Fibroblast of lung (primary cell): Measurements from ENCODE around the gene TOX3. TPM values are rescaled to one million over a fixed set of nuclear protein-coding genes. Genes with fewer than 3 reads are reported as not detected.

Source experiments
- DNase-seq, 2 donors: peaks; one replicate each; pipeline versions ENCODE4 v3.0.0 to v3.0.0-alpha.2; 2010; ENCODE audit warnings: low read depth in 2 of 2
- H2AFZ ChIP-seq: 2 replicates; pipeline ENCODE4 v1.5.1; 2012; ENCODE audit warnings: low read length, control low read depth, inconsistent platforms
- H3K27ac ChIP-seq: 2 replicates; pipeline ENCODE4 v1.5.1; 2011; ENCODE audit warnings: low read length, control low read depth; ENCODE audit not compliant: insufficient read depth
- H3K27me3 ChIP-seq: 2 replicates; pipeline ENCODE4 v1.5.1; 2011; ENCODE audit warnings: mild to moderate bottlenecking, low read length; ENCODE audit not compliant: control insufficient read depth, insufficient read depth
- H3K36me3 ChIP-seq: 2 replicates; pipeline ENCODE4 v1.5.1; 2011; ENCODE audit warnings: low read length; ENCODE audit not compliant: control insufficient read depth, insufficient read depth
- H3K4me1 ChIP-seq: 2 replicates; pipeline ENCODE4 v1.5.1; 2011; ENCODE audit warnings: low read length; ENCODE audit not compliant: control insufficient read depth, insufficient read depth; ENCODE audit errors: extremely low read depth
- H3K4me2 ChIP-seq: 2 replicates; pipeline ENCODE4 v1.5.1; 2011; ENCODE audit warnings: low read length, control low read depth; ENCODE audit not compliant: insufficient read depth; ENCODE audit errors: extremely low read depth
- H3K4me3 ChIP-seq, 4 experiments: fragments of 200-600 bp in 1 of 4; sonication (generic) in 1 of 4; replicated peaks in 1 of 4; 2 replicates each; pipeline ENCODE4 v1.5.1; 2011 to 2016; ENCODE audit warnings: low read length in 4 of 4, low read depth in 3 of 4, mild to moderate bottlenecking in 3 of 4, control low read depth in 2 of 4, inconsistent platforms in 1 of 4, mixed read lengths in 1 of 4; ENCODE audit not compliant: insufficient read depth in 1 of 4; ENCODE audit errors: control extremely low read depth in 1 of 4
- H3K79me2 ChIP-seq: 2 replicates; pipeline ENCODE4 v1.5.1; 2012; ENCODE audit warnings: mild to moderate bottlenecking, low read length, inconsistent platforms; ENCODE audit not compliant: control insufficient read depth, insufficient read depth
- H3K9ac ChIP-seq: 2 replicates; pipeline ENCODE4 v1.5.1; 2011; ENCODE audit warnings: mild to moderate bottlenecking, low read length, control low read depth; ENCODE audit not compliant: insufficient read depth
- H3K9me3 ChIP-seq: 2 replicates; pipeline ENCODE4 v1.5.1; 2012; ENCODE audit warnings: low read depth, low read length; ENCODE audit not compliant: control insufficient read depth, insufficient read depth
- H4K20me1 ChIP-seq: 2 replicates; pipeline ENCODE4 v1.5.1; 2011; ENCODE audit warnings: low read length; ENCODE audit not compliant: control insufficient read depth, insufficient read depth; ENCODE audit errors: extremely low read depth
- EZH2 ChIP-seq: IDR thresholded peaks from 2 replicates; pipeline ENCODE4 v1.5.1; 2012; ENCODE audit warnings: low read length, control low read depth, mild to moderate bottlenecking; ENCODE audit errors: missing control alignments
- polyA plus RNA-seq, 2 donors: library from polyadenylated mRNA; depleted of rRNA in 1 of 2; stranded (reverse) in 1 of 2; unstranded in 1 of 2; fragments of >200 nt; gene quantifications; 2 replicates each; pipeline ENCODE4 v1.2.1, GENCODE V29; 2011 to 2012; ENCODE audit warnings: missing spikeins in 1 of 2
- total RNA-seq: library from RNA; depleted of rRNA; stranded (reverse); fragments of >200 nt; gene quantifications from 2 replicates; pipeline ENCODE4 v1.2.1, GENCODE V29; 2014
- TF ChIP-seq, protein P1 (sequence below), 2 donors: IDR thresholded peaks in 1 of 2; conservative IDR thresholded peaks in 1 of 2; 1 replicate in 1 of 2; 2 replicates in 1 of 2; pipeline ENCODE4 v1.5.1; 2011 to 2012; ENCODE audit warnings: low read length in 2 of 2, control low read depth in 1 of 2, inconsistent platforms in 1 of 2, low read depth in 1 of 2, mild to moderate bottlenecking in 1 of 2

The TOX3 gene
- total and polyA plus RNA-seq, 2 donors (not counting 1 experiment from before 2014, with no cell fraction given): not detected

DNA sequence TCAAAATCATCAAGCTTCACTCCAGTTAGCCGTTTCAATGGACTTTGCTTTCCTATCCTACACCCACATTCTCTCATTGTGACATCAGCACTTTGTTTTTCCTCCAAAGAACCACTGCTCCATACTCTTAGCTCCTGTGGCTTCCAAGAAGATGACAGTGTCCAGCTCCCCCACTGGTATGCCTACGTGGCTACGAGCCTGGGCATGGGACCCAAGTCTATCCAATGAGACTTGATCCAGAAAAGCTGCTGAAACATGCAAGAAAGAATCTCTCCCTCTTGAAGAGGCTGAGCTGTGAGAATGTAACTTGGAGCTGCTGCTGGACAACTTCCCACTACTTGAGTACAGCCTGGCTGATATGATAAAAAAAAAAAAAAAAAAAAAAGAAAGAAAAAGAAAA, 9.4 kb downstream of the TOX3 start:
- no peak for TF ChIP-seq EZH2
- TF ChIP-seq, protein P1, sequence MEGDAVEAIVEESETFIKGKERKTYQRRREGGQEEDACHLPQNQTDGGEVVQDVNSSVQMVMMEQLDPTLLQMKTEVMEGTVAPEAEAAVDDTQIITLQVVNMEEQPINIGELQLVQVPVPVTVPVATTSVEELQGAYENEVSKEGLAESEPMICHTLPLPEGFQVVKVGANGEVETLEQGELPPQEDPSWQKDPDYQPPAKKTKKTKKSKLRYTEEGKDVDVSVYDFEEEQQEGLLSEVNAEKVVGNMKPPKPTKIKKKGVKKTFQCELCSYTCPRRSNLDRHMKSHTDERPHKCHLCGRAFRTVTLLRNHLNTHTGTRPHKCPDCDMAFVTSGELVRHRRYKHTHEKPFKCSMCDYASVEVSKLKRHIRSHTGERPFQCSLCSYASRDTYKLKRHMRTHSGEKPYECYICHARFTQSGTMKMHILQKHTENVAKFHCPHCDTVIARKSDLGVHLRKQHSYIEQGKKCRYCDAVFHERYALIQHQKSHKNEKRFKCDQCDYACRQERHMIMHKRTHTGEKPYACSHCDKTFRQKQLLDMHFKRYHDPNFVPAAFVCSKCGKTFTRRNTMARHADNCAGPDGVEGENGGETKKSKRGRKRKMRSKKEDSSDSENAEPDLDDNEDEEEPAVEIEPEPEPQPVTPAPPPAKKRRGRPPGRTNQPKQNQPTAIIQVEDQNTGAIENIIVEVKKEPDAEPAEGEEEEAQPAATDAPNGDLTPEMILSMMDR (conservative IDR thresholded peaks at IDR 0.05 in 1 of 2, IDR thresholded peaks at IDR 0.05 in 1 of 2; ENCODE audit: low read depth in 1 of 2, low read length in 2 of 2): no peak
- Histone ChIP-seq H3K4me1 (no peaks in the 10 kb centered on the region), H3K27me3 (no peaks in the 10 kb centered on the region), H3K9ac (no peak overlapping the region), H3K27ac (no peak overlapping the region), H3K9me3 (no peaks in the 10 kb centered on the region), H2AFZ (no peak overlapping the region), H3K4me2 (no peak overlapping the region), H3K79me2 (no peaks in the 10 kb centered on the region), H3K4me3 (no peak overlapping the region), H3K36me3 (no peaks in the 10 kb centered on the region), H4K20me1 (no peaks in the 10 kb centered on the region)
- DNase-seq: peak in 1 of 2 donors; percentile 20

DNA sequence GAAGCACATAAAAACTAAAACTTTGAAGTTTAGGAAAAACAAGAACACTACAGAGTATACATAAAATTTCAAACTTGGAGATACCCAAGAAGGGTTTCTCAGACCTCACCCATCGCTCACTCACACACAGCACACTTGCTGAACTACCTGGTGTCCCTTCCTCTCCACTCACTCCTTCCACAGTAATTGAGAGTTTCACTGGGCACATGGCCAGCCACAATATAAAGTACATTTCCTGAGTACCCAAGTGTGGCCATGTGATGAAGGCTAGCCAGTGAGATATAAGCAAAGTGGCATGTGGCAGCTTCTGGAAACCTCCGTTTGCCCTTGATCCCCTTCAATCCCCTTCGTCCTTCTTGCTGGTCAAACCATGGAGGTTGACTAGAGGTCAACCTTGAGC, 11.9 kb downstream of the TOX3 start:
- Histone ChIP-seq H3K36me3 (no peaks in the 10 kb centered on the region), H3K9ac (no peak overlapping the region), H3K27me3 (no peaks in the 10 kb centered on the region), H3K9me3 (no peaks in the 10 kb centered on the region), H3K4me1 (no peaks in the 10 kb centered on the region), H2AFZ (no peak overlapping the region), H3K4me2 (no peak overlapping the region), H3K27ac (no peak overlapping the region), H4K20me1 (no peaks in the 10 kb centered on the region), H3K4me3 (no peak overlapping the region), H3K79me2 (no peaks in the 10 kb centered on the region)
- DNase-seq: no peak
- TF ChIP-seq, protein P1 (conservative IDR thresholded peaks at IDR 0.05 in 1 of 2, IDR thresholded peaks at IDR 0.05 in 1 of 2; ENCODE audit: low read depth in 1 of 2, low read length in 2 of 2): no peak
- no peak for TF ChIP-seq EZH2

DNA sequence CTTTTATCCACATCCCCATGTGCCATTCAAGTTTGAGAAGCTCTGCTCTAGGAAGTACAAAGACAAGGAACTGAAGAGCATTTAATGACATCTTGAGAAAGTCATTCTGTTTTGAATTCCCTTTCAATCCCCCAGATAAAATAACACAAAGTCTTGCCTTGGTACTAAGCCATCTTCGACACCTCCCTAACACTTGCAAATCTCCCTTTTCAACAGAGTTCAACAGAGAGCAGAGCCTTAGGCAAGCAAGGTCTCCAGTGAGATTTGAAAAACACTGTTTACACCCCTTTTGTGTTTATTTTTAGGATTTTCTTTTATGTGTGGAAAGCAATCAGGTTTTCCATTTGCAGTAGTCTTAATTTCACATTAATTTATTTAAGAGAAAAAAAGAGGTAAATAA, 13.6 kb downstream of the TOX3 start:
- H3K79me2 ChIP-seq: no peaks in the 10 kb centered on the region
- H3K4me2 ChIP-seq: no peak overlapping the region
- TF ChIP-seq, protein P1 (conservative IDR thresholded peaks at IDR 0.05 in 1 of 2, IDR thresholded peaks at IDR 0.05 in 1 of 2; ENCODE audit: low read depth in 1 of 2, low read length in 2 of 2): no peak
- no peak for TF ChIP-seq EZH2
- H4K20me1 ChIP-seq: no peaks in the 10 kb centered on the region
- H3K36me3 ChIP-seq: no peaks in the 10 kb centered on the region
- no peaks in the 10 kb centered on the region for H3K27me3 ChIP-seq
- H3K27ac ChIP-seq: no peak overlapping the region
- H3K4me3 ChIP-seq: no peak overlapping the region
- DNase-seq: no peak
- no peak overlapping the region for H2AFZ ChIP-seq
- no peaks in the 10 kb centered on the region for H3K4me1 ChIP-seq
- no peaks in the 10 kb centered on the region for H3K9me3 ChIP-seq
- no peak overlapping the region for H3K9ac ChIP-seq
